Measurements from ENCODE around the gene SLC2A4.
A peak's percentile ranks its signal among the peaks of the same experiment; 100 is the strongest.

Gene SLC2A4

DNA sequence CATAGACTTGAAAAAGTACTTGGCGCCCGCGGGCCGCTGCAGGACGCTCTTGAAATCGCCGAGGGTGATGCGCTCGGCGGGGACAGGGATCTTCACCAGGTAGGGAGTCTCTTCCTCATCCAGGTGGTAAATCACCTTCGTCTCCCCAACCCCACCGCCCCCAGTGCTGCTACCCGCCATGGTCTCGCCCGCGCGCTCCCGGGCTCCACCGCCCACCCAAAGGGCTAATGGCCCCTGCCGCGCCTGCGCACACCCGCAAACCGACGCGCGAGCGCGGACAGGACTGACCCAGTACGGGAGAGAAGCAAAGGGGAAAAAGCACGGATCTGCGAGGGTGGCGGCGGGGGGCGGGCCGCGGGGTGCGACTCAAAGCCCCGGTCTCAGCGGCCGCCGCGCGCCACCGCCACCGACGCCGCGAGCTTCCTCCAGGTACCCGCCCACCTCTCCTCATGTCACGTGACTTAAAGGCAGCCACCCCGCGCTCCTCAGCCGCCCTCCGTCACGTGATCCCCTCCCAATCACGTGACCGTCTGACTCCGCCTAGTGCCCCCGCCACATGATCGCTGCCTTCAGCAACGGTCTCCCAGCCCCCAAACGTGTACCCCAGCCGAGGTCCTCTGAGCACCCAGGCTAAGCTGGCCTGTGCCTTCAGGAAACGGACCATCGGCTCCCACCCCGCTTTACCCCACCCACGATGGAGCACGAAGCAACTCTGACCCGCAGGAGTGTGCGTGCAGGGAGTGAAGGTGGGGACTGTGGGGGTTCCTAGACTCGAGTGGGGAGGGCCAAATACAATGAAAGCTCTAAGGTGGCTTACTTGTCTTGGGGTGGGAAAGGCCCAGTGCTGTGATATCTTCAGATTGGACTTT, 47.2 kb upstream of the SLC2A4 start, which contains the start of gene DVL2:
TSS of gene DVL2 (minus strand) at position 435 of the 869 bp plus-strand sequence. CDS start at position 180, 255 bp downstream.
- no peaks in the 10 kb centered on the region for H3K27me3 ChIP-seq (ENCODE audit: insufficient read depth, poor library complexity, severe bottlenecking)
- H3K27ac ChIP-seq (replicated peaks), result peak within 1 kb of the TSS; percentile 82
- DNase-seq (ENCODE audit: low read depth in 1 of 2, low spot score in 1 of 2), result peak; percentile 82 to 87
- H3K4me3 ChIP-seq (replicated peaks; ENCODE audit: insufficient read depth, low read length), result peak within 1 kb of the TSS; percentile 68
- TF ChIP-seq POLR2AphosphoS5 (IDR thresholded peaks at IDR 0.05; ENCODE audit: low read depth) (peak; percentile 80; the same call in 1 of the 2 replicates), SPI1 (IDR thresholded peaks at IDR 0.05; ENCODE audit: borderline replicate concordance, low read depth) (no peak), GABPA (IDR thresholded peaks at IDR 0.05; ENCODE audit: low read depth) (no peak)

DNA sequence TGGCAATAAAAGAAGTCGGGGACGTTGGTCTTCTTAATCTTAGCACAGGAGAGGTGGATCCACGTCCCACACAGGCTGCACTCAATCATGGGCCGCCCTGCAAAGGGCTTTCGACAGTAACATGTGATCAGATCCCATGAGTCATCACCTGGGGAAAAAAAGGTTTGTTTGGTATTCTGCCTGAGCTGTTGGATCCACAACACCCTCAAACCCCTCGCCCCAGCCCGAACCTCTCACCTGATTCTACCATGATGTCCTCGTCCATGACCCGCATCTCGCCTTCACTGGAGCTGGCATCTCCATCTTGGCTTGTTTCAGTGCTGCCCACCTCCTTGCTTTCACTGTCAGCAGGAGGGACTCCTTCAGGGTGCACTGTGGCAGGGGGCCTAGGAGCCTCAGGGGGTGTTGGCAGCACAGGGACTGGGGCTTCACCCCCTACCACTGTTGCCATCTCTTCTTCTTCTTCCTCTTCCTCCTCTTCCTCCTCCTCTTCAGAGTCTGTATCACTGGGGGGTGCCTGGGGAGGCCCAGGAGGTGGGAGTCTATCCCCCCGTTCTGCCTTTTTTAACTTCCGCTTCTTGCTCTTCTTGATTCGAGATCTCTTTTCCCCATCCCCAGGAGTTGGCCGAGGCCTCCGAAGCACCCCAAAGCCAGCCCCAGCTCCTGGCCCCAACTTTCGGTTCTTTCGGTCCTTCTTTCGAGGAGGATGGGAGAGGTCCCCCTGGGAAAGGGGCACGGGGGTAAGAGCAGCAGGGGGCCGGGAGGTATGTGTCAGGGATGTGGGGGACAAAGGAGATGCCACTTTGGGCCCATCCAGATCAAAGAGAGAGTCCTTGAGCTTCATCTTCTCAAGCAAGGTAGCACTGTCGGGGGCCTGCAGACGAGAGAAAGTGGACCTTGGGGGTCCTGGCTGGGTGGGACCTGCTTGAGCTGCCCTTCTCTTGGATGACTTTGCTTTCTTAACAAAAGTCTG, 45.5 kb upstream of the SLC2A4 start:
- DNase-seq (ENCODE audit: low read depth in 1 of 2, low spot score in 1 of 2), result no peak
- Histone ChIP-seq H3K27me3 (ENCODE audit: insufficient read depth, poor library complexity, severe bottlenecking) (no peaks in the 10 kb centered on the region), H3K4me3 (replicated peaks; ENCODE audit: insufficient read depth, low read length) (no peak overlapping the region), H3K27ac (replicated peaks) (peak overlapping the region; percentile 1)
- no peak for TF ChIP-seq CTCF (IDR thresholded peaks at IDR 0.05; ENCODE audit: insufficient read depth, low read length)

GRCh38 chr17:7236808-7237207, 44.7 kb upstream of the SLC2A4 start:
- Histone ChIP-seq H3K4me3 (replicated peaks; ENCODE audit: insufficient read depth, low read length) (no peak overlapping the region), H3K27ac (replicated peaks) (no peak overlapping the region; the same call in 1 of the 2 replicates), H3K27me3 (ENCODE audit: insufficient read depth, poor library complexity, severe bottlenecking) (no peaks in the 10 kb centered on the region)
- no peak for DNase-seq (ENCODE audit: low read depth in 1 of 2, low spot score in 1 of 2)
- TF ChIP-seq, protein P1, sequence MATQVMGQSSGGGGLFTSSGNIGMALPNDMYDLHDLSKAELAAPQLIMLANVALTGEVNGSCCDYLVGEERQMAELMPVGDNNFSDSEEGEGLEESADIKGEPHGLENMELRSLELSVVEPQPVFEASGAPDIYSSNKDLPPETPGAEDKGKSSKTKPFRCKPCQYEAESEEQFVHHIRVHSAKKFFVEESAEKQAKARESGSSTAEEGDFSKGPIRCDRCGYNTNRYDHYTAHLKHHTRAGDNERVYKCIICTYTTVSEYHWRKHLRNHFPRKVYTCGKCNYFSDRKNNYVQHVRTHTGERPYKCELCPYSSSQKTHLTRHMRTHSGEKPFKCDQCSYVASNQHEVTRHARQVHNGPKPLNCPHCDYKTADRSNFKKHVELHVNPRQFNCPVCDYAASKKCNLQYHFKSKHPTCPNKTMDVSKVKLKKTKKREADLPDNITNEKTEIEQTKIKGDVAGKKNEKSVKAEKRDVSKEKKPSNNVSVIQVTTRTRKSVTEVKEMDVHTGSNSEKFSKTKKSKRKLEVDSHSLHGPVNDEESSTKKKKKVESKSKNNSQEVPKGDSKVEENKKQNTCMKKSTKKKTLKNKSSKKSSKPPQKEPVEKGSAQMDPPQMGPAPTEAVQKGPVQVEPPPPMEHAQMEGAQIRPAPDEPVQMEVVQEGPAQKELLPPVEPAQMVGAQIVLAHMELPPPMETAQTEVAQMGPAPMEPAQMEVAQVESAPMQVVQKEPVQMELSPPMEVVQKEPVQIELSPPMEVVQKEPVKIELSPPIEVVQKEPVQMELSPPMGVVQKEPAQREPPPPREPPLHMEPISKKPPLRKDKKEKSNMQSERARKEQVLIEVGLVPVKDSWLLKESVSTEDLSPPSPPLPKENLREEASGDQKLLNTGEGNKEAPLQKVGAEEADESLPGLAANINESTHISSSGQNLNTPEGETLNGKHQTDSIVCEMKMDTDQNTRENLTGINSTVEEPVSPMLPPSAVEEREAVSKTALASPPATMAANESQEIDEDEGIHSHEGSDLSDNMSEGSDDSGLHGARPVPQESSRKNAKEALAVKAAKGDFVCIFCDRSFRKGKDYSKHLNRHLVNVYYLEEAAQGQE (IDR thresholded peaks at IDR 0.05; ENCODE audit: insufficient replicate concordance, low read depth), result no peak
- TF ChIP-seq CTCF (IDR thresholded peaks at IDR 0.05; ENCODE audit: insufficient read depth, low read length) (no peak), GABPA (IDR thresholded peaks at IDR 0.05; ENCODE audit: low read depth) (no peak), SPI1 (IDR thresholded peaks at IDR 0.05; ENCODE audit: borderline replicate concordance, low read depth) (no peak), POLR2AphosphoS5 (IDR thresholded peaks at IDR 0.05; ENCODE audit: low read depth) (no peak)

DNA sequence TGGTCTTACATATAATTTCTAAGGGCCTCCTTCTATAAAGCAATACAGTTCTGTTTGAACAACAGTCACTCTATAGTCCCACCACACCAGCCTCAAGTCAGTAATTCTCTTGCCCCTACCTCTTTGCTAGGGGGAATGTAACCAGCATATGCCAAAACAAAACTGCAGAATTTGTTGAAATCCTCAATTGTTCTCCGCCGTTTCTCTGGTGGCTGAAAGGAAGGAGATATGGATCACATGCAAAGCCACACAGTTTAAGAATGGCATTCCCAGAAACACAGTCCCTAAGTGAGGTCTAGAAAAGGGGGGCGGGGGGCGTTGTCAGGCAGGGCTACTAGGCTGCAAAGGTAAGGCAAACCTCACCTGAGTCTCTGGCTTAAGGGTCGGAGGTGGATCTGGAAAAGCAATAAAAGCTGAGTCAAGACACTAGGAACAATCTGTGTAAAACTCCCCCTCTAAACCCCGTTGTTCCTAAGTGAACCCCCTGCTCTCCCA, 44.2 kb upstream of the SLC2A4 start:
- H3K27me3 ChIP-seq (ENCODE audit: insufficient read depth, poor library complexity, severe bottlenecking), result no peaks in the 10 kb centered on the region
- DNase-seq (ENCODE audit: low read depth in 1 of 2, low spot score in 1 of 2), result no peak
- peak overlapping the region; percentile 63 for H3K4me3 ChIP-seq (replicated peaks; ENCODE audit: insufficient read depth, low read length)
- peak overlapping the region; percentile 68 for H3K27ac ChIP-seq (replicated peaks)
- TF ChIP-seq SPI1 (IDR thresholded peaks at IDR 0.05; ENCODE audit: borderline replicate concordance, low read depth), result no peak
- no peak for TF ChIP-seq CTCF (IDR thresholded peaks at IDR 0.05; ENCODE audit: insufficient read depth, low read length)
- TF ChIP-seq, protein P1 (IDR thresholded peaks at IDR 0.05; ENCODE audit: insufficient replicate concordance, low read depth), result no peak
- TF ChIP-seq POLR2AphosphoS5 (IDR thresholded peaks at IDR 0.05; ENCODE audit: low read depth), result no peak

All from HL-60 (cell line).